GM10248 (cell line): ENCODE measurements around the gene KCNQ2.
"Not testable (repeated sequence)": the region's sequence is repeated elsewhere in the genome, so short reads cannot be mapped to it uniquely, and the experiment has no call there.

Source experiments
- CTCF ChIA-PET: fragments of 300-600 bp; sonication (Branson Sonifier 250); formaldehyde crosslinking; extraction: SDS; loops from one replicate; lab custom pipeline; 2021; ENCODE audit warnings: antibody characterized with exemption; lab: Yijun Ruan, JAX
- POLR2A ChIA-PET: fragments of 350-650 bp; sonication (Branson Sonifier 250); formaldehyde crosslinking; extraction: SDS; loops from one replicate; lab custom pipeline; 2020; ENCODE audit warnings: antibody characterized with exemption; lab: Yijun Ruan, JAX
- DNase-seq: peaks from one replicate; pipeline ENCODE4 v3.0.0; 2012; ENCODE audit errors: extremely low spot score
- CTCF ChIP-seq: IDR thresholded peaks from 2 replicates; pipeline ENCODE4 v1.5.1; 2012; ENCODE audit warnings: mild to moderate bottlenecking, low read depth; ENCODE audit errors: extremely low read depth, missing control alignments, control extremely low read depth

The KCNQ2 gene

GRCh38 chr20:63486300-63486855 lies 13.9 kb upstream of the KCNQ2 start:
- TF ChIP-seq CTCF = no peak
- ChIA-PET POLR2A (no interaction called here), CTCF (no interaction called here)
- no peak for DNase-seq

GRCh38 chr20:63484651-63485403 lies 12.4 kb upstream of the KCNQ2 start:
- POLR2A ChIA-PET = interaction anchor here (0.6 kb wide), 1 partner anchor 208 kb away, joined by 3 read pairs; no protein-coding TSS in a partner anchor
- no peak for TF ChIP-seq CTCF
- no peak for DNase-seq
- CTCF ChIA-PET = interaction anchor here (1.3 to 1.8 kb wide), 3 partner anchors 10 to 21 kb away, joined by 3 to 4 read pairs (median 4); no protein-coding TSS in a partner anchor

GRCh38 chr20:63484236-63484635 lies 11.8 kb upstream of the KCNQ2 start:
- no peak for TF ChIP-seq CTCF
- no peak for DNase-seq
- ChIA-PET CTCF (interaction anchor here (1.3 to 1.8 kb wide), 3 partner anchors 10 to 20 kb away, joined by 3 to 4 read pairs (median 4); no protein-coding TSS in a partner anchor), POLR2A (interaction anchor here (0.6 kb wide), 1 partner anchor 207 kb away, joined by 3 read pairs; no protein-coding TSS in a partner anchor)

DNA sequence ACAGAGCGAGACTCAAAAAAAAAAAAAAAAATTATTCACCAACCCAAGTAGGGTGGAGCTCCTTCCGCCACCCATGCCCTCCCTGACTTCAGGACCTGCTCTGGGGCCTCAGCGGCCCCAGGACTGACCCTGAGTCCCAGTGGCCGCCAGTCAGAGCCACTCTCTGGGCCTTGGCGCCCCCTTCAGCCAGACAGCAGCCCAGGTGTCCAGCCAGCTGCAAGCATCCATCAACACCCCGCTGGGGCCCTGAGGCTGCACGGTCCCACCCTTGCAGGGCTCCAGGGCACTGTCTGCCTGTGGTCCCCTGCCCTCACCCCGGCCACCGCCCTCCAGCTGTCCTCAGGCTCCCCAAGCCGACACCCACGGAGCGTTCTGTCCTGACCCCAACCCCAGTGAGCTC lies 11.4 kb upstream of the KCNQ2 start:
- POLR2A ChIA-PET = interaction anchor here (0.6 kb wide), 1 partner anchor 207 kb away, joined by 3 read pairs; no protein-coding TSS in a partner anchor
- DNase-seq = no peak

GRCh38 chr20:63482021-63482587 lies 9.6 kb upstream of the KCNQ2 start:
- no peak for DNase-seq
- POLR2A ChIA-PET = no interaction called here
- CTCF ChIA-PET = interaction anchor here (1.8 kb wide), 1 partner anchor 14 kb away, joined by 6 read pairs; no protein-coding TSS in a partner anchor
- no peak for TF ChIP-seq CTCF

More for the DNA sequence above, 11.4 kb upstream of the KCNQ2 start:
- CTCF ChIA-PET = interaction anchor here (1.3 to 1.8 kb wide), 3 partner anchors 9 to 20 kb away, joined by 3 to 4 read pairs (median 4); no protein-coding TSS in a partner anchor
- TF ChIP-seq CTCF = no peak

- POLR2A ChIA-PET = no interaction called here
- CTCF ChIA-PET = interaction anchor here (1.8 kb wide), 1 partner anchor 15 kb away, joined by 6 read pairs; no protein-coding TSS in a partner anchor
- no peak for TF ChIP-seq CTCF
- DNase-seq = no peak
Observed at GRCh38 chr20:63481503-63481902, 9.0 kb upstream of the KCNQ2 start.

- CTCF ChIA-PET, POLR2A ChIA-PET, DNase-seq: not testable (repeated sequence)
Observed at GRCh38 chr20:63479695-63480419, 7.4 kb upstream of the KCNQ2 start.
